ENCODE results near the gene KRT3. TPM values are rescaled to one million over a fixed set of nuclear protein-coding genes. Genes with fewer than 3 reads are reported as not detected.

The KRT3 gene
- total and polyA plus RNA-seq, 9 of the 15 experiments (the other 6 are each of a cell fraction or from before 2014, with no cell fraction given), result not detected

DNA sequence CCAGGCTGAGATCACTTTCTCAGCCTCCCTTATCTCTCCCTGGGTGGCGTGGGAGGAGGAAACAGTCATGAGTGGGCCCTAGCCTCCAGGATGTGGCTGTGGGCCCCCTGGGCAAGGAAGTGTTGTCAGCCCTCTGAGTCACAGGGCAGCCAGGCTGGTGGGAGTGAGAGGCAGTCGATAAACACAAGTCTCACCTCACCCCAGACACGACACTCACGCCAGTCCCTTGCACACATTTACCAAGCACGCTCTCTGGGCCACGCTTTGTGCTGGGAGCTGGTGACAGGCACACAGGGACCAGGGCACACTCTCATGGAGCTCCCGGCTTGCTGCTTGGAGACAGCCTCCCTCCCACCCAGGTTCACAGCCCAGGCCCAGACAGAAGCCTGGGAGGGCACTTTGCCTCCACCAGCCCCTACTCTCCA is 40.1 kb upstream of the KRT3 start (continued):
- TF ChIP-seq, protein P1, sequence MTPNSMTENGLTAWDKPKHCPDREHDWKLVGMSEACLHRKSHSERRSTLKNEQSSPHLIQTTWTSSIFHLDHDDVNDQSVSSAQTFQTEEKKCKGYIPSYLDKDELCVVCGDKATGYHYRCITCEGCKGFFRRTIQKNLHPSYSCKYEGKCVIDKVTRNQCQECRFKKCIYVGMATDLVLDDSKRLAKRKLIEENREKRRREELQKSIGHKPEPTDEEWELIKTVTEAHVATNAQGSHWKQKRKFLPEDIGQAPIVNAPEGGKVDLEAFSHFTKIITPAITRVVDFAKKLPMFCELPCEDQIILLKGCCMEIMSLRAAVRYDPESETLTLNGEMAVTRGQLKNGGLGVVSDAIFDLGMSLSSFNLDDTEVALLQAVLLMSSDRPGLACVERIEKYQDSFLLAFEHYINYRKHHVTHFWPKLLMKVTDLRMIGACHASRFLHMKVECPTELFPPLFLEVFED (CRISPR knock-in tag; conservative IDR thresholded peaks at IDR 0.05), result no peak
- TF ChIP-seq, protein P2, sequence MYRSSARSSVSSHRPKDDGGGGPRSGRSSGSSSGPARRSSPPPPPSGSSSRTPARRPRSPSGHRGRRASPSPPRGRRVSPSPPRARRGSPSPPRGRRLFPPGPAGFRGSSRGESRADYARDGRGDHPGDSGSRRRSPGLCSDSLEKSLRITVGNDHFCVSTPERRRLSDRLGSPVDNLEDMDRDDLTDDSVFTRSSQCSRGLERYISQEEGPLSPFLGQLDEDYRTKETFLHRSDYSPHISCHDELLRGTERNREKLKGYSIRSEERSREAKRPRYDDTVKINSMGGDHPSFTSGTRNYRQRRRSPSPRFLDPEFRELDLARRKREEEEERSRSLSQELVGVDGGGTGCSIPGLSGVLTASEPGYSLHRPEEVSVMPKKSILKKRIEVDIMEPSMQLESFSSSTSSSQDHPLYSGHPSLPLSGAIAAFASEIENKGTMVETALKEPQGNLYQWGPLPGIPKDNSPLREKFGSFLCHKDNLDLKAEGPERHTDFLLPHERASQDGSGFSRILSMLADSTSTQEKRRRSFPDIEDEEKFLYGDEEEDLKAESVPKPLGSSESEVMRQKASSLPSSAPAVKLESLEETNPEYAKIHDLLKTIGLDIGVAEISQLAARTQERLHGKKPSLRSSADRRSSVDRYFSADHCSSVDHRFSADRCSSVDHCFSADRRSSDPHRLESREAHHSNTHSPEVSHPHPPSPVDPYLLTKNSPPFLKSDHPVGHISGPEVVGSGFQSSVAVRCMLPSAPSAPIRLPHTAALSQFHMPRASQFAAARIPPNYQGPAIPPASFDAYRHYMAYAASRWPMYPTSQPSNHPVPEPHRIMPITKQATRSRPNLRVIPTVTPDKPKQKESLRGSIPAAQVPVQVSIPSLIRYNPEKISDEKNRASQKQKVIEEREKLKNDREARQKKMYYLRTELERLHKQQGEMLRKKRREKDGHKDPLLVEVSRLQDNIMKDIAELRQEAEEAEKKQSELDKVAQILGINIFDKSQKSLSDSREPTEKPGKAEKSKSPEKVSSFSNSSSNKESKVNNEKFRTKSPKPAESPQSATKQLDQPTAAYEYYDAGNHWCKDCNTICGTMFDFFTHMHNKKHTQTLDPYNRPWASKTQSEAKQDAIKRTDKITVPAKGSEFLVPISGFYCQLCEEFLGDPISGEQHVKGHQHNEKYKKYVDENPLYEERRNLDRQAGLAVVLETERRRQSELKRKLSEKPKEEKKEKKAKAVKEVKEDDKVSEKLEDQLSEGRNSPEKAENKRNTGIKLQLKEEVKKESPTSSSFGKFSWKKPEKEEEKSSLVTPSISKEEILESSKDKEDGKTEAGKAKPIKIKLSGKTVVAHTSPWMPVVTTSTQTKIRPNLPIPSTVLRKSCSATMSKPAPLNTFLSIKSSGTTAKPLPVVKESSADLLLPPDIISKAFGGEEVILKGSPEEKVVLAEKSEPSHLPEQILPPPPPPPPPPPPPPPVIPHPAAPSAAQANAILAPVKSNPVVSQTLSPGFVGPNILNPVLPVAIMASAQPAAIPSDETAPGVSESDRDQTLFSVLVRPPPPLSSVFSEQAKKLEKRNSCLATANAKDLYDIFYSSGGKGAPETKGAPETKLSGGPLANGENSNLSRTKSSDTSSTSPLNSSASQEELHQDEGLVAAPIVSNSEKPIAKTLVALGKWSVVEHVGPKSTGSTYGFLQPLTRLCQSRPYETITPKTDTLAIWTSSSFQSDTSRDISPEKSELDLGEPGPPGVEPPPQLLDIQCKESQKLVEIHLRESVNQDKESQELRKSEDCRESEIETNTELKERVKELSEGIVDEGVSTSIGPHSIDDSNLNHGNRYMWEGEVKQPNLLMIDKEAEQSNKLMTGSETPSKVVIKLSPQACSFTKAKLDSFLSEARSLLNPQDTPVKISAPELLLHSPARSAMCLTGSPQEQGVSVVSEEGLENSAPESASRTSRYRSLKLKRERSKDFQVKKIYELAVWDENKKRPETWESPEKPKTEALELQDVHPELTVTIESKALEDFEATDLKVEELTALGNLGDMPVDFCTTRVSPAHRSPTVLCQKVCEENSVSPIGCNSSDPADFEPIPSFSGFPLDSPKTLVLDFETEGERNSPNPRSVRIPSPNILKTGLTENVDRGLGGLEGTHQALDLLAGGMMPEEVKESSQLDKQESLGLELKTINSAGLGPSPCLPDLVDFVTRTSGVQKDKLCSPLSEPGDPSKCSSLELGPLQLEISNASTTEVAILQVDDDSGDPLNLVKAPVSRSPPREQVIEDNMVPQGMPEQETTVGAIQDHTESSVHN (IDR thresholded peaks at IDR 0.05; ENCODE audit: borderline replicate concordance in 1 of 2, low read depth in 1 of 2), result no peak
- TF ChIP-seq NCOA1 (IDR thresholded peaks at IDR 0.05; ENCODE audit: low read depth) (no peak), ZNF354B (CRISPR knock-in tag; IDR thresholded peaks at IDR 0.05) (no peak), RBM39 (optimal IDR thresholded peaks at IDR 0.05; ENCODE audit: low read depth, low read length) (no peak), HIVEP1 (CRISPR knock-in tag; IDR thresholded peaks at IDR 0.05) (no peak), DDX20 (tag; IDR thresholded peaks at IDR 0.05; ENCODE audit: low read depth) (no peak), TCF7L2 (IDR thresholded peaks at IDR 0.05; ENCODE audit: low read depth, low read length) (no peak), L3MBTL2 (IDR thresholded peaks at IDR 0.05) (no peak), ZNF408 (CRISPR knock-in tag; IDR thresholded peaks at IDR 0.05; ENCODE audit: low read depth) (no peak), ZNF589 (CRISPR knock-in tag; IDR thresholded peaks at IDR 0.05; ENCODE audit: low read depth) (no peak), NCOR1 (IDR thresholded peaks at IDR 0.05) (0 out of 2 replicates have a peak, but pooled peaks have one; percentile 18), MCM5 (IDR thresholded peaks at IDR 0.05; ENCODE audit: low read depth) (no peak), SMARCC2 (IDR thresholded peaks at IDR 0.05; ENCODE audit: low read depth) (no peak)
- TF ChIP-seq, protein P3, sequence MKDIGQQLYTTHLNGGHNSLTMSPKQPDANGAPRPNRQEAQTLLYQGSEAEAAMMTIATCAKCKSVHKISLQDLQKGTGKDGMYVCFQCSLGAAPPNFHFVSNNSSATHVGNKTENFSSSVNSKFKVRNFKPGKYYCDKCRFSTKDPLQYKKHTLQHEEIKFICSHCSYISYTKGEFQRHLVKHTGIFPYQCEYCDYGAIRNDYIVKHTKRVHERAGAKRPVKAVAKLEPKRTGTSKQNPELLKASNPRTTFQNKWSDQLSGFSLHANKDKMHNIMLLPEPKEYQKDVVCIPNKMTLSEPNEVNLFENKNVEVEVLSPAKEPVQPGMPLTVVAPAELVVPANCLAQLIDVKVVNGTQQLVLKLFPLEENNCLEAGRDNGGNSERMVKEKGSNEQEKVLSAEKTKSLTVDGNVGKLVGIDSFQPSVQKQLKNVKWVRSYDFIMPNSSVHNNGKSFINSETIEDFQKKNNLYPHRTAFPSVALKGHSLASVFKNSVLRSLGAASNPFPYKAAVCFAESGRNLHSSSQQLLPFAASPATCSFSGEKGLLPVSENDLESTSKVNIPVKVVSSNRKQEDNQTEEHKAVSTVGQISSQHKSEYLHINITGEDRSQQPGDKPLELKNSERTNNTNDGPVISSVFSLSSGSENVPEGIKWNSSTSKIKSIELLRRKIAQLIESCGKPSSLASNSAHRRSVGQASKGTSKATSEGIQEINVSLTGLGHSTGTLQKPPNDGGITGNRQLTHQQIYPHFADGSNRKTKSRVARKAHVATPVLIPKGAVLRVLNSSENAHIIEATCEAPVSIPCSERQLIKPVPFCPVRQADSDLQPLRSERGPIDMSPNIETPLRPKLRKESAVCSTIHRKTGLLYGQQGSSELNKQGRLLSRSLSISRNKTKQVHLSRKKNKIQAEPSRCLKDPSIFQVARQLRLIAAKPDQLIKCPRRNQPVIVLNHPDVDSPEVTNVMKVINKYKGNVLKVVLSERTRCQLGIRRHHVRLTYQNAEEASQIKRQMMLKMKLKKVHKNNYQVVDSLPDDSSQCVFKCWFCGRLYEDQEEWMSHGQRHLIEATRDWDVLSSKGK (CRISPR knock-in tag; IDR thresholded peaks at IDR 0.05), result no peak
- TF ChIP-seq, protein P4, sequence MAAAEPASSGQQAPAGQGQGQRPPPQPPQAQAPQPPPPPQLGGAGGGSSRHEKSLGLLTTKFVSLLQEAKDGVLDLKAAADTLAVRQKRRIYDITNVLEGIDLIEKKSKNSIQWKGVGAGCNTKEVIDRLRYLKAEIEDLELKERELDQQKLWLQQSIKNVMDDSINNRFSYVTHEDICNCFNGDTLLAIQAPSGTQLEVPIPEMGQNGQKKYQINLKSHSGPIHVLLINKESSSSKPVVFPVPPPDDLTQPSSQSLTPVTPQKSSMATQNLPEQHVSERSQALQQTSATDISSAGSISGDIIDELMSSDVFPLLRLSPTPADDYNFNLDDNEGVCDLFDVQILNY (CRISPR knock-in tag; IDR thresholded peaks at IDR 0.05), result no peak
